ENCODE data around the gene CIAPIN1. TPM values are rescaled to one million over a fixed set of nuclear protein-coding genes. Genes with fewer than 3 reads are reported as not detected.
A peak's percentile ranks its signal among the peaks of the same experiment; 100 is the strongest.

Gene CIAPIN1
- polyA plus RNA-seq, 1 of the 3 experiments (the other 2 are of a cell fraction) = 43.6 TPM

DNA sequence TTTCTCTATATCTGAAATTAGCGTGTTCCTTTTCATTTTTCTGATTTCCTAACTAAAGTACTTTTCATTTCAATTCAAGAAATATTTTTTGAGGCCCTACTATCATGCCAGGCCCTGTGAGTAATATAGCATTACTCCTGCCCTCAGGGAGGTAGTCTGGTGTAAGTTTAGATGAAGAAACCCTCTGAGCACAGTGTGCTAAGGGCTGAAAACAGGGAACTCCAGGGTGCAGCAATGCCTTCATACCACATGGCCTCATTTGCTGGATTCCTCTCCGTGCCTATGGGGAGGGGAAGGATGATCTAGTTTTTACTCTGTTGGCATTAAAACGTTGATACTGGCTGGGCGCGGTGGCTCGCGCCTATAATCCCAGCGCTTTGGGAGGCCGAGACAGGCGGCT lies 4.8 kb upstream of the CIAPIN1 start (continued):
- TF ChIP-seq, protein P1, sequence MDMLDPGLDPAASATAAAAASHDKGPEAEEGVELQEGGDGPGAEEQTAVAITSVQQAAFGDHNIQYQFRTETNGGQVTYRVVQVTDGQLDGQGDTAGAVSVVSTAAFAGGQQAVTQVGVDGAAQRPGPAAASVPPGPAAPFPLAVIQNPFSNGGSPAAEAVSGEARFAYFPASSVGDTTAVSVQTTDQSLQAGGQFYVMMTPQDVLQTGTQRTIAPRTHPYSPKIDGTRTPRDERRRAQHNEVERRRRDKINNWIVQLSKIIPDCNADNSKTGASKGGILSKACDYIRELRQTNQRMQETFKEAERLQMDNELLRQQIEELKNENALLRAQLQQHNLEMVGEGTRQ (IDR thresholded peaks at IDR 0.05; ENCODE audit: borderline replicate concordance, low read depth, low read length) = no peak
- TF ChIP-seq GATA2 (CRISPR knock-in tag; IDR thresholded peaks at IDR 0.05) = no peak
- TF ChIP-seq JUND (IDR thresholded peaks at IDR 0.05) = no peak

DNA sequence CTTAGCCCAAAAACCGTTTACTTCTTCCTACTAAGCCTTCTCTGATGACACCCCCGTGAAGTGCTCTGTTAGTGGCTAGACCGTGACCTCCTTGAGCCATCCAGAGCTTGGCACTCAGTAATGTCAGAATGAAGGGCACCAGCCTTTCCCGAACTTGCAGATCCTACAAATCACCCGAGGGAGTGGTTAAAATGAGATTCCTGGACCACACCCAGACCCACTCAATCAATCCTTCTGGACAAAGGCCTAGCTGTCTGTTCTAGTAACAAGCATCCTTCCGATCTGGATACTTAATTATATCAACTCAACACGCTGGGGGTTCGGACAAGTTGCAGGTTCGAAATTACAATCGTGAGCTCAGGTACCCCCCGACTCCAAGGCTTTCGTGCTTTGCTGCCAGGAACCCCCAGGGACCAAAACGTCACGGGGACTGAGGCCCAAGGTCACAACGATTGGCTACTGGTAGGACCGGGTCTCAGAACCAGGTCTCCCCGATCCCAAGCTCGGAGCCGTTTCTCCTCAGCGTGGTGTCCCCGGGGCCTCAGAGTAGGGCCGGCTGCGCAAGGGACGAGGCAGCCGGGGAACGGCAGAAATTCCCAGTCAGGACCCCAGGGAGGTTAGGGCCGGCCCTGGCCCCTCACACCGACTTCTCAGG lies 527 bp downstream of the CIAPIN1 start:
- peak overlapping the region; percentile 81; the same call in 1 of the 2 replicates for H2AFZ ChIP-seq (ENCODE audit: low read depth)
- peak overlapping the region; percentile 90 to 96 for H3K4me3 ChIP-seq (ENCODE audit: low read depth in 2 of 2, low read length in 1 of 2)
- H4K20me1 ChIP-seq (ENCODE audit: insufficient read depth) = no peaks in the 10 kb centered on the region
- H3K9me3 ChIP-seq = no peaks in the 10 kb centered on the region
- H3K27ac ChIP-seq (ENCODE audit: low read depth in 2 of 2, low read length in 1 of 2) = peak overlapping the region; percentile 64 to 84; a peak in 3 of 4 replicates
- H3K9me2 ChIP-seq = no peaks in the 10 kb centered on the region
- WGBS (ENCODE audit: low lambda C conversion rate) = 1% methylated on average over 21 of the region's 28 CpGs
- TF ChIP-seq, protein P2, sequence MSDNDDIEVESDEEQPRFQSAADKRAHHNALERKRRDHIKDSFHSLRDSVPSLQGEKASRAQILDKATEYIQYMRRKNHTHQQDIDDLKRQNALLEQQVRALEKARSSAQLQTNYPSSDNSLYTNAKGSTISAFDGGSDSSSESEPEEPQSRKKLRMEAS (IDR thresholded peaks at IDR 0.05; ENCODE audit: low read depth) = no peak
- H3K9ac ChIP-seq = peak overlapping the region; percentile 98
- peaks cover 3 to 9% of the 10 kb centered on the region in 2 experiments; a peak in 2 of 4 replicates for H3K4me1 ChIP-seq (ENCODE audit: control insufficient read depth in 1 of 2, insufficient read depth in 2 of 2, low read depth in 1 of 2, low read length in 1 of 2)
- no peaks in the 10 kb centered on the region for H3F3A ChIP-seq (replicated peaks; ENCODE audit: insufficient read depth)
- peaks cover 9 to 13% of the 10 kb centered on the region in 2 experiments for H3K36me3 ChIP-seq (replicated peaks in 1 of 2; ENCODE audit: control insufficient read depth in 1 of 2, insufficient read depth in 2 of 2, low read length in 1 of 2)
- peak overlapping the region; percentile 93 for H3K4me2 ChIP-seq
- peak; percentile 37 for DNase-seq
- CTCF ChIA-PET = interaction anchor here (1.0 to 9.2 kb wide), 12 partner anchors 12 to 354 kb away, joined by 3 to 53 read pairs (median 4); partner anchors contain the start of genes CX3CL1 and POLR2C
- H3K27me3 ChIP-seq (ENCODE audit: insufficient read depth) = no peaks in the 10 kb centered on the region
- POLR2A ChIA-PET = interaction anchor here (0.7 to 1.7 kb wide), 14 partner anchors 11 to 86 kb away, joined by 3 to 12 read pairs (median 4); partner anchors contain the start of gene POLR2C
- H3K79me2 ChIP-seq (ENCODE audit: insufficient read depth) = peaks cover 79% of the 10 kb centered on the region

DNA sequence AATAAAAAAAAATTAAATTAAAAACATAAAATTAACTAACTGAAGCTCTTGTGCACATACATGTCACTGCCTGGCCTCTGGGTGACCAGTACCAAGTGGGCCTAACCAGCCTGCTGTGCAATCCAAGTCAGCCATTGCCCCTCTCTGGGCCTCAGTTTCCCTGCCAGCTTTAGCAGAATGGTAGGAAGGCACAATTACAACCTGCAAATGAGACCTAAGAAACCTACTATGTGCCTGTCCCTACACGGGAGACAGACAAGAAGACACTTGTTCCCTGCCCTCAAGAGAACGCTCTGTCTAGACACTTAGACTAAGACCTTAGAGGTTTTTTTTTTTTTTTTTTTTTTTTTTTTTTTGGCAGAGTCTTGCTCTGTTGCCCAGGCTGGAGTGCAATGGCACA lies 1.7 kb downstream of the CIAPIN1 start:
- TF ChIP-seq POLR2AphosphoS5 (IDR thresholded peaks at IDR 0.05; ENCODE audit: low read depth, low read length) (no peak), FOXM1 (IDR thresholded peaks at IDR 0.05; ENCODE audit: low read depth) (no peak), GABPA (IDR thresholded peaks at IDR 0.05; ENCODE audit: low read depth) (no peak)
- TF ChIP-seq, protein P3, sequence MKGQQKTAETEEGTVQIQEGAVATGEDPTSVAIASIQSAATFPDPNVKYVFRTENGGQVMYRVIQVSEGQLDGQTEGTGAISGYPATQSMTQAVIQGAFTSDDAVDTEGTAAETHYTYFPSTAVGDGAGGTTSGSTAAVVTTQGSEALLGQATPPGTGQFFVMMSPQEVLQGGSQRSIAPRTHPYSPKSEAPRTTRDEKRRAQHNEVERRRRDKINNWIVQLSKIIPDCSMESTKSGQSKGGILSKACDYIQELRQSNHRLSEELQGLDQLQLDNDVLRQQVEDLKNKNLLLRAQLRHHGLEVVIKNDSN (IDR thresholded peaks at IDR 0.05; ENCODE audit: borderline replicate concordance, low read depth) = no peak
- no peaks in the 10 kb centered on the region for H3K9me2 ChIP-seq
- H3K9ac ChIP-seq = no peak overlapping the region
- no peak overlapping the region; a peak in 1 of 4 replicates for H3K4me3 ChIP-seq (ENCODE audit: low read depth in 2 of 2, low read length in 1 of 2)
- DNase-seq = no peak
- no peak overlapping the region for H3K27ac ChIP-seq (ENCODE audit: low read depth in 2 of 2, low read length in 1 of 2)
- H4K20me1 ChIP-seq (ENCODE audit: insufficient read depth) = no peaks in the 10 kb centered on the region
- no peaks in the 10 kb centered on the region; the same call in 1 of the 2 replicates for H3K9me3 ChIP-seq
- H3K27me3 ChIP-seq (ENCODE audit: insufficient read depth) = no peaks in the 10 kb centered on the region
- peaks cover 90% of the 10 kb centered on the region for H3K79me2 ChIP-seq (ENCODE audit: insufficient read depth)
- no peak overlapping the region for H3K4me2 ChIP-seq
- 88% methylated on average over 2 of the region's 2 CpGs for WGBS (ENCODE audit: low lambda C conversion rate)
- H3F3A ChIP-seq (replicated peaks; ENCODE audit: insufficient read depth) = no peaks in the 10 kb centered on the region
- peaks cover 3 to 9% of the 10 kb centered on the region in 2 experiments; a peak in 2 of 4 replicates for H3K4me1 ChIP-seq (ENCODE audit: control insufficient read depth in 1 of 2, insufficient read depth in 2 of 2, low read depth in 1 of 2, low read length in 1 of 2)
- CTCF ChIA-PET = interaction anchor here (1.4 to 9.2 kb wide), 6 partner anchors 16 to 145 kb away, joined by 3 to 53 read pairs (median 16); partner anchors contain the start of gene POLR2C
- H3K36me3 ChIP-seq (replicated peaks in 1 of 2; ENCODE audit: control insufficient read depth in 1 of 2, insufficient read depth in 2 of 2, low read length in 1 of 2) = peaks cover 9 to 14% of the 10 kb centered on the region in 2 experiments
- no peak overlapping the region for H2AFZ ChIP-seq (ENCODE audit: low read depth)
- POLR2A ChIA-PET = interaction anchor here (1.0 kb wide), 1 partner anchor 17 kb away, joined by 4 read pairs; the partner anchor contains the start of gene POLR2C
